Neural crest cell (in vitro differentiated cells): ENCODE data around the gene PRKAR1B. TPM values are rescaled to one million over a fixed set of nuclear protein-coding genes. Genes with fewer than 3 reads are reported as not detected.

Experiments
- DNase-seq: peaks from one replicate; pipeline ENCODE4 v3.0.0; 2021; ENCODE audit warnings: low read depth, mixed read lengths, low spot score
- H3K27ac Mint-ChIP-seq: one replicate; pipeline ENCODE4 v1.8.0; 2021; ENCODE audit warnings: mild to moderate bottlenecking, mixed read lengths; ENCODE audit not compliant: unreplicated experiment
- H3K27me3 Mint-ChIP-seq: 2 replicates; pipeline ENCODE4 v1.8.0; 2021; ENCODE audit warnings: low read depth, mild to moderate bottlenecking, mixed read lengths
- H3K36me3 Mint-ChIP-seq: 2 replicates; pipeline ENCODE4 v1.8.0; 2021; ENCODE audit warnings: low read depth, mild to moderate bottlenecking, mixed read lengths
- H3K4me1 Mint-ChIP-seq: 2 replicates; pipeline ENCODE4 v1.8.0; 2021; ENCODE audit warnings: mixed read lengths
- H3K4me3 Mint-ChIP-seq: one replicate; pipeline ENCODE4 v1.8.0; 2021; ENCODE audit warnings: mild to moderate bottlenecking, mixed read lengths
- H3K9me3 Mint-ChIP-seq: 2 replicates; pipeline ENCODE4 v1.8.0; 2021; ENCODE audit warnings: mixed read lengths
- total RNA-seq: library from RNA; stranded (reverse); gene quantifications from 2 replicates; pipeline ENCODE4 v1.2.1, GENCODE V29; 2021
- TF ChIP-seq, protein P1 (sequence below): fragments of 200-600 bp; sonication (generic); conservative IDR thresholded peaks from 2 replicates; pipeline ENCODE4 v1.5.0; 2021; ENCODE audit warnings: antibody characterized with exemption, mild to moderate bottlenecking

Gene PRKAR1B
- total RNA-seq, 1 donor from 2014 or later = 9.5 TPM

GRCh38 chr7:510131-510481 is 217.0 kb downstream of the PRKAR1B start:
- no peak for DNase-seq
- H3K9me3 Mint-ChIP-seq = no peaks in the 10 kb centered on the region

DNA sequence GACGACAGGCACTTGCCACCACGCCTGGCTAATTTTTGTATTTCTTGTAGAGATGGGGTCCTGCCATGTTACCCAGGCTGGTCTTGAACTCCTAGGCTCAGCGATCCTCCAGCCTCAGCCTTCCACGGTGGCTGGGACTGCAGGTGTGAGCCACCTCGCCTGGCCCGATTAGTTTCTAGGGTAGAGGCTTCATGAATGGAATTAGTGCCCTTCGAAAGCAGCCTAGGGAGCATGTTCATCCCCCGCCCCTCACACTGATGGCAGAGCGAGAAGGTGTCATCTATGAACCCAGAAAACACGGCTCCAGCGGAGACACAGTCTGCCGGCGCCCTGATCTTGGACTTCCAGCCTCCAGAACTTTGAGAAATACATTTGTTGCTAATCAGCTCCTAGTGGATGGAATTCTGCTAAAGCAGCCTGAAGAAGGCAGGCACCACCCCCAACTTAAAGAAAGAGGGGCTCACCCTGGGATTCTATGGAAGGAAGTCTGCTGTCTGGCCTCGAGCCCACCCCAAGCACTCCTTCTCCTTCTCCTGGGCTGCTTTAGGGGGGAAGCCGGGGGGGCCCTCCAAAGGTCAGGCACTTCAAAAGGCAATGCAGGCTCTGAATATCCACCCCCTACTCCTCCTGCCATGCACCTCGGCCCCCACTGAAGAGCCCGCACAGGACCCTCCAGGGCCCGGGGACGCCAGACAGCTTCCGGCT is 217.5 kb downstream of the PRKAR1B start:
- no peak for DNase-seq
- H3K36me3 Mint-ChIP-seq = no peaks in the 10 kb centered on the region
- peaks cover 17% of the 10 kb centered on the region for H3K27me3 Mint-ChIP-seq
- H3K4me3 Mint-ChIP-seq = no peak overlapping the region
- H3K4me1 Mint-ChIP-seq = no peaks in the 10 kb centered on the region
- H3K27ac Mint-ChIP-seq = no peak overlapping the region
- TF ChIP-seq, protein P1, sequence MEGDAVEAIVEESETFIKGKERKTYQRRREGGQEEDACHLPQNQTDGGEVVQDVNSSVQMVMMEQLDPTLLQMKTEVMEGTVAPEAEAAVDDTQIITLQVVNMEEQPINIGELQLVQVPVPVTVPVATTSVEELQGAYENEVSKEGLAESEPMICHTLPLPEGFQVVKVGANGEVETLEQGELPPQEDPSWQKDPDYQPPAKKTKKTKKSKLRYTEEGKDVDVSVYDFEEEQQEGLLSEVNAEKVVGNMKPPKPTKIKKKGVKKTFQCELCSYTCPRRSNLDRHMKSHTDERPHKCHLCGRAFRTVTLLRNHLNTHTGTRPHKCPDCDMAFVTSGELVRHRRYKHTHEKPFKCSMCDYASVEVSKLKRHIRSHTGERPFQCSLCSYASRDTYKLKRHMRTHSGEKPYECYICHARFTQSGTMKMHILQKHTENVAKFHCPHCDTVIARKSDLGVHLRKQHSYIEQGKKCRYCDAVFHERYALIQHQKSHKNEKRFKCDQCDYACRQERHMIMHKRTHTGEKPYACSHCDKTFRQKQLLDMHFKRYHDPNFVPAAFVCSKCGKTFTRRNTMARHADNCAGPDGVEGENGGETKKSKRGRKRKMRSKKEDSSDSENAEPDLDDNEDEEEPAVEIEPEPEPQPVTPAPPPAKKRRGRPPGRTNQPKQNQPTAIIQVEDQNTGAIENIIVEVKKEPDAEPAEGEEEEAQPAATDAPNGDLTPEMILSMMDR = no peak
- H3K9me3 Mint-ChIP-seq = no peaks in the 10 kb centered on the region

More at GRCh38 chr7:510131-510481, 217.0 kb downstream of the PRKAR1B start:
- Mint-ChIP-seq H3K36me3 (no peaks in the 10 kb centered on the region), H3K4me1 (no peaks in the 10 kb centered on the region), H3K27ac (no peak overlapping the region), H3K27me3 (peaks cover 22% of the 10 kb centered on the region), H3K4me3 (no peak overlapping the region)
- TF ChIP-seq, protein P1 = no peak

DNA sequence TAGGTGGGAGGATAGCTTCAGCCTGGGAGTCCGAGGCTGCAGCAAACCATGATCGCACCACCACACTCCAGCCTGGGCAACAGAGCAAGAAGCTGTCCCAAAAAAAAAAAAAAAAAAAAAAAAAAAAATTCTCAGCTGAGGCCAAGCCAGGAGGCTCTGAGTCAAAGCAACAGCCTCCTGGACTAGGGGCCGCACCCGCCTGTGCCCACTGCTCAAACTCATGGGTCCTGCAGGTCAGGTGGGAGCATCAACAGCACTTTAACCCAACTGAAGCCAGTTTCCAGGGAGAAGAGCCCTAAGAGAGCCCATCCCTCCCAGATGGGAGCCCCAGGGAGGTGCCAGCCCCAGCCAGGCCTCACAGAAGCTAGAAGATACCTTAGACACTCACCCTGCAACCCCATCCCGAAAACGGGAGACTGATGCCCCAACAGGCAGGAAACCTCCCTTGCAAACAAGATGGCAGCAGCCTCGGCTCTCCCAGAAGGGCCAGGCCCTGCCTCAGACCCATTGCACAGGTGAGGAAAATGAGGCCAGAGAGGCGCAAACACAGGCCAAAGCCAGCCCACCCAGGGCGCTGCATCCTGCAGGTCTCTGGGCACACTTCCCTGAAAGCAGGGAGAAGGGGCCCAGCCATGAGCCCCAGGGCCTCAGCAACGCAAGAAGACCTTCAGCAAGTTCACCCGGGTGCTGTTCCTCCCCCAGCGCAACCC is 218.5 kb downstream of the PRKAR1B start:
- no peaks in the 10 kb centered on the region for H3K4me1 Mint-ChIP-seq
- no peak overlapping the region for H3K27ac Mint-ChIP-seq
- TF ChIP-seq, protein P1 = no peak
- H3K4me3 Mint-ChIP-seq = no peak overlapping the region
- no peaks in the 10 kb centered on the region for H3K36me3 Mint-ChIP-seq
- DNase-seq = no peak
- peaks cover 7% of the 10 kb centered on the region for H3K27me3 Mint-ChIP-seq
- no peaks in the 10 kb centered on the region for H3K9me3 Mint-ChIP-seq

DNA sequence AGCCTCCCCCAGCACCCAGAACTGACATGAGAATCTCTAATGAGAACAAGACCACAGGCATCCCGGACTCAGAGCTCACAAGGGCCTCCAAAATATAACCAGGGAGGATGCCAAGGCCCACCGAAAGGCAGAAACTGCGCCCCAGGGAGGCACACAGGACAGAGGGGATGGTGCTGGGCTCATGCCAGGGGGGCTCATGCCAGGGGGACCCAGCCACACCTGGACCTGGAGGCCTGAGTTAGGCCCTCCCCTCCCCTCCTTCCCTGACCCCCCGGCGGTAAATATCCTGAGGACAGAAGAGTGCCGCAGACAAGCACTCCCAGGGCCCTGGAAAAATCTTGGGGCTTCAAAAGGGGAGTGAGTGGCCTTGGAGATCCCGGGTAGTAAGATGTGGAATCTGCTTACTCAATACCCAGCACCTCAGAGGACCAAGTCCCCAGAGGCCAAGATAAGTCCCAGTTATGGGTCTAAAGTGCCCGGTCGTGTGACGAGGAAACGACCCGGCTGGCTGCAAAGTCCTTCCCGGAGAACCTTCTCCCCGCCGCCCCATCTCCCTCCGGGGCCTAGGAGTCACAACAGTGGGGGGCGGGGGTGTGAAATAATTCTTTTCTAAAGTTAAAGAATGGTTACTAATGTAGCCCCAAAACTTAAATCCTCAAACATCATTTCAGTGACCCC is 219.3 kb downstream of the PRKAR1B start:
- no peaks in the 10 kb centered on the region for H3K36me3 Mint-ChIP-seq
- peaks cover 5% of the 10 kb centered on the region for H3K27me3 Mint-ChIP-seq

DNA sequence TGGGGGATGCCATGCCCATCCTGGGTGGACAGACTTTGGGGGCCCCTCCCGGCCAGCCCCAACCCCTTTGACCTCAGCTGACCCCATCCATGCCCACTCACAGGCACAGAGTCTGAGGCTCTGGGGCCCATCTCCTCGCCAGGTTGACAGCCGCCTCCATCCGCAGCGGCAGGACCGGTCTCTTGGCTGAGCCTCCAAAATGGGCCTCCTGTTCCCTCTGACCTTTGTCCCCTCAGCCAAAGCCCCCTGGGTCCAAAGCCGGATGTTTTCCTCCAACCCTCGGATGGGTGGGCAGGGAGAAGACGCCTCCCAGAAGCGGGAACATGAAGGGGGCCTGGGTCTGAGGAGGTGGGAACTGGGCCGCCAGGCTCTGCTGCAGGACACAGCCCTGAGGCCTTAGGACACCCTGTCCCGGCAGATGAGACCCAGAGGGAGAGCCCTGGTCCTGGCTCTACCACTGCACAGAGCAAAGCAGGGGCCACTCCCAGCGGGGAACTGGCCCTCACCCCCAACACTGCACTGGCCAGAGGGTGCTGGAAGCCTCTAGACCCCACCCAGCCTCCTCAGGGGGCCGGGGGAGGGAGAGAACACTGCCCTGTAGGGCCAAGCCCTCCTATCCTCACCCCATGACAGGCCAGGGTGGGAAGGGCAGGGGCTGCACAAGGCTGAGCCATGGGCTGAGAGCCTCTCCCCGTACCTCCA is 220.0 kb downstream of the PRKAR1B start:
- no peak for DNase-seq
- H3K36me3 Mint-ChIP-seq = no peaks in the 10 kb centered on the region

More for the DNA sequence above, 219.3 kb downstream of the PRKAR1B start:
- no peaks in the 10 kb centered on the region for H3K9me3 Mint-ChIP-seq
- H3K27ac Mint-ChIP-seq = no peak overlapping the region
- no peak overlapping the region for H3K4me3 Mint-ChIP-seq
- no peak for DNase-seq
- no peaks in the 10 kb centered on the region for H3K4me1 Mint-ChIP-seq
- TF ChIP-seq, protein P1 = no peak

More for the DNA sequence above, 220.0 kb downstream of the PRKAR1B start:
- no peak overlapping the region for H3K4me3 Mint-ChIP-seq
- TF ChIP-seq, protein P1 = no peak
- no peaks in the 10 kb centered on the region for H3K9me3 Mint-ChIP-seq
- no peak overlapping the region for H3K27ac Mint-ChIP-seq
- no peaks in the 10 kb centered on the region for H3K4me1 Mint-ChIP-seq
- peaks cover 5% of the 10 kb centered on the region for H3K27me3 Mint-ChIP-seq
